Right lung (tissue), 5 donors: Measurements from ENCODE around the gene ITIH3. TPM values are rescaled to one million over a fixed set of nuclear protein-coding genes. Genes with fewer than 3 reads are reported as not detected.

Experiments
- DNase-seq, 2 donors: peaks; one replicate each; pipeline ENCODE4 v3.0.0-alpha.2; 2013
- polyA plus RNA-seq, 5 donors: library from polyadenylated mRNA; unstranded; fragments of 120-200 nt; gene quantifications; one replicate each; pipeline versions ENCODE4 v1.2.1 to v1.2.3, GENCODE V29; 2013; ENCODE audit warnings: inconsistent platforms in 1 of 5, low replicate concordance in 1 of 5; ENCODE audit not compliant: insufficient read length in 5 of 5, insufficient read depth in 1 of 5

ITIH3 gene
- polyA plus RNA-seq, 5 donors: 2.3 to 6.3 (median 3.8) TPM

DNA sequence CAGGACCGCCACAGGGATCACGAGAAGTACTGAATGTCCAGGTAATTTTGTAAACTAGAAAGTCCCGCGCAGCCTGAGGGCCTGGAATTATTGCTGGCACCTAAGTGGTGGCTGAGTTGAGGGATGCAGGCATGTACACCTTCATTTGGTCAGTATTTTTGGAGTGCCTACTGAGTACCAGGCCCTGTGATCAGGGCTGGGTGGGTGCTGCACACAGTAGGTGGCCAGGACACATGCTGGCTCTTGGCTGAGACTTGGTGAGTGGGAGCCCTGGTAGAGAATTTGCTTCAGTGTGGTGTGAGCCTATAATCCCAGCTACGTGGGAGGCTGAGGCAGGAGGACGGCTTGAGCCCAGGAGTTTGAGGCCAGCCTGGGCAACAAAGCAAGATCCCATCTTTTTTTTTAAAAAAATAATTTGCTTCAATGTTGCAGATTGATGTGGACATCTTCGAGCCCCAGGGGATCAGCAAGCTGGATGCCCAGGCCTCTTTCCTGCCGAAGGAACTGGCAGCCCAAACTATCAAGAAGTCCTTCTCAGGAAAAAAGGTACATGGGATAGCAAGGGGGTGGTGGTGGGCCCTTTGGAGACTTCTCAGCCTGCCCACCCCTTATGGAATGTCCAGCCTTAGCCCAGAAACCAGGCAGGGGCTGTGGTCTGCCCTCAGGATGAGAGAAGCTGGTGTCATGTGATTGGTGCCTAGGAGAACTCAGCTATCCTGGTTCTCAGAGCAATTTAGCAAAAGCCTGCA is 14.6 kb upstream of the ITIH3 start:
- no peak for DNase-seq

DNA sequence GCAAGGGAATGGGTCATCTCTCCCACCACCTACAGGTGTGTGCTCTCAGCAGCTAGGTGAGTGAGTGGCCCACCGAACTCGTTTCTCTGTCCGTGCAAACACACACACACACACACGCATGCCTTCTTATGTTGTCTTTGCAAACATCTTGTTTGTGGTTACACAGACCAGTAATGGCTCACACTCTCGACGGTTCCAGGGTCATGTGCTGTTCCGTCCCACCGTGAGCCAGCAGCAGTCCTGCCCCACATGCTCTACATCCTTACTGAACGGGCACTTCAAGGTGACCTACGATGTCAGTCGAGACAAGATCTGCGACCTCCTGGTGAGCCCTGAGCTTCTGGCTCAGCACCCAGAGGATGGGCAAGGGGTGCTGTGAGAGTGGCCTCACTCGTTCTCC is 12.9 kb upstream of the ITIH3 start:
- DNase-seq: no peak

- no peak for DNase-seq
Measured at GRCh38 chr3:52782412-52783210, 12.0 kb upstream of the ITIH3 start.

GRCh38 chr3:52783211-52783555 is 11.4 kb upstream of the ITIH3 start:
- no peak for DNase-seq

GRCh38 chr3:52784021-52784621 is 10.5 kb upstream of the ITIH3 start:
- no peak for DNase-seq

GRCh38 chr3:52784931-52785590 is 9.5 kb upstream of the ITIH3 start:
- no peak for DNase-seq

- DNase-seq: no peak
Measured at GRCh38 chr3:52786330-52787215, 8.0 kb upstream of the ITIH3 start.

DNA sequence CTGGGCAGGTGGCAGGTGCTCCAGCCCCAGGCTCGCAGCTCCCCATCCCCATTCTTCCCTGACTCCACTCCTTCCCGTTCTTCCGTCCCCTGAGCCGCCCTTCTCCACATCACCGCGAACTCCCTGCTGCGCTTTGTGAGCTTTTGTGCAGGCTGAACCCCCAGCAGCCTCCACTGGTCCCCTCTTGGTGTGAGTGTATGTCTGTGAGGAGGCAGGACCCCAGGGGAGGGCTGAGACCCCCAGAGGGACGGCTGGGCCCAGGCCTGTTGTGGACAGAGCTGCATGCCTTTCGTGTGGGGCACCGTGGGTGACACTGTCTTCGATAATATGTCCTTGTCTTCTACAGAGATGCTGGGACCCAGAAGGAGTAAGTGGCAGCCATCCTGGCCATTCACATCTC is 7.3 kb upstream of the ITIH3 start:
- DNase-seq: no peak

DNA sequence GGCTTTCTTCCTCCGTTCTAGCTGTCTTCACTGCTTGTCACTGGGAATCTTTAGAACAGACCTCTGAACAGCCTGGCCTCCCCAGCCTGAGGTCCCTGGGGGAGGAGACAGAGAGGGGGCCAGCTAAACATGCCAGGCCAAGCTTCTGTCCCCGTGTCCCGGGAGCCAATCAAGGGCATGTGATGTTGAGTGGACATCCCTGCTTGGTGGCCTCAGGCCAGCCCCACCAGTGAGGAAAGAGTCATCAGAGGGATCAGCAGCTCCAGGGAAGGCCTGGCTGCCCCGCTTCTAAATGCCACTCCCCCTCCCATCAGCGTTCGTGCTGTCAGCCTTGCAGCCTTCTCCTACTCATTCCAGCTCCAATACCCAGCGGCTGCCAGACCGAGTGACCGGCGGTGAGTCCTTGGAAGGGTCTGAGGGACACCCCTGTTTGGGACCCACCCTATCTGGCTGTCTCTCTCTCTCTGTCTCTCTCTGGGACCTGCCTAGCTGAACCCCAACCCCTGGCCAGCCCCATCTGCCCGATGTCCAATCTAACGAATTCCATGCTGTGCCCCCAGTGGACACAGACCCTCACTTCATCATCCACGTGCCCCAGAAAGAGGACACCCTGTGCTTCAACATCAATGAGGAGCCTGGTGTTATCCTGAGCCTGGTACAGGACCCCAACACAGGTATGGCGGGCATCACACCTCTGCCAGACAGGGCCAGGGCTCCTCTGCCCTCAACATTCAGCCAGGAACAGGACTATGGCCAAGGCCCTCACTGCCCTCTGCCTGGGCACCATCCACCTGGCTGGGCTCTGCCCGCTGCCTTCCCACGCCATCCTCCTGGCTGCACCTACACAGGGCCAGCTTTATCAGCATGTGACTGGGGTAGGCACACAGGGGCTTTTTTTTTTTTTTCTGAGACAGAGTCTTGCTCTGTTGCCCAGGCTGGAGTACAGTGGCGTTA is 6.6 kb upstream of the ITIH3 start:
- no peak for DNase-seq

DNA sequence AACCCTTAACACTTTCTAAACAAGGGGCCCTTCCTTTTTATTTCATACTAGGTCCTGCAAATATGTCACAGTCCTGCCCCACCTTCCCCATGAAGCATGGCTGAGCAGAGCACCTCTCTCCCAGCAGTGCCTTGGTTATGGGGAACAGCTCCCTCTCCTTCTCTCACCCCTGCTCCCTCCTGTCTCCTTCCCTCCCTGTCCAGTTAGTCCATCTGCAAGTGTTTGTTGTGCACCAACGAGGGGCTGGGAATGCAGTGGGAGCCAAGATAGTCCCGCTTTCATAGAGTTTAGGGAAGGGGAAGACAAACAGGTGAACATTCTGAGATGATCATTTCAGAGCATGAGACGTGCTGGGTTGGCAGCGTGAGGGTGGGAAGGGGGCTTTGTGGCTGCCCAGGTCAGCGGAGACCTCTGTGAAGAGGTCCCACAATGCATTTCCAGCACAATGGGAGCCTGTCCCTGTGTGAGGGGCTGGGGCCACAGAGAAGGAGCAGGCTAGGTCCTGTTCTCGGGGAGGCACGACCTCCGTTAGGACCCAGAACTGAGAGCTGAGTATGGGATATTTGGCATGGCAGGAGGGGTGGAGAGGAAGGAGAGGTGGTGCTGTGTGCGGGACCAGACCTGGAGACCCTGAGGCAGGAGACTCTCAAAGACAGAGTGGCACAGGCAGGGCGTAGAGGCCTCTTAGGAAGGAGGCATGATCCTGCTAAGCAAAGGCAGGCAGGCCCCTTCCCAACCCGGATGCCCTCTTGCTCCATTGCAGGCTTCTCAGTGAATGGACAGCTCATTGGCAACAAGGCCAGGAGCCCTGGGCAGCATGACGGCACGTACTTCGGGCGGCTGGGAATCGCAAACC is 5.5 kb upstream of the ITIH3 start:
- no peak for DNase-seq

DNA sequence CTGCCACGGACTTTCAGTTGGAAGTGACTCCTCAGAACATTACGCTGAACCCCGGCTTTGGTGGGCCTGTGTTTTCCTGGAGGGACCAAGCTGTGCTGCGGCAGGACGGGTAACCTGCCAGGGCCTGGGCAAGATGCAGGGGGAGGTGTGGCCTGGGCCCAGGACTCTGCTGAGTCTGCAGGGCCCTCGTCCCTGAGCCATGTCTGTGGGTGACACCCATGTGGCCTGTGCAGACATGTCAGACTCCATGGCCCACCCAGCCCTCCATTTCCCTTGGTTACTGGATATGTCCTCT is 4.9 kb upstream of the ITIH3 start:
- no peak for DNase-seq

- no peak for DNase-seq
Measured at GRCh38 chr3:52790337-52790736, 4.3 kb upstream of the ITIH3 start.

DNA sequence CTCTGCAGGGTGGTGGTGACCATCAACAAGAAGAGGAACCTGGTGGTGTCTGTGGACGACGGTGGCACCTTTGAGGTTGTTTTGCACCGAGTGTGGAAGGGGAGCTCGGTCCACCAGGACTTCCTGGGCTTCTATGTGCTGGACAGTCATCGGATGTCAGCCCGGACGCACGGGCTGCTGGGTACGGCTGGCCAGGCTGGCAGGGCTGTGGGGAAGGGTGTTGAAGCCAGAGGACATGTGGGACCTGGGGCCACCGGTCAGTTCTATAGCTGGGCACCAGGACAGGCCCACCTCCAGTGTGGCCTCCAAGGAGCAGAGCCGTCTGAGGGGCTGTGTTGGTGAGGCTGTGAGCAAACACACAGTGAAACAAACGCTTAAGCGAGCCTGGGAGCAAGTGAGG is 3.9 kb upstream of the ITIH3 start:
- no peak for DNase-seq

DNA sequence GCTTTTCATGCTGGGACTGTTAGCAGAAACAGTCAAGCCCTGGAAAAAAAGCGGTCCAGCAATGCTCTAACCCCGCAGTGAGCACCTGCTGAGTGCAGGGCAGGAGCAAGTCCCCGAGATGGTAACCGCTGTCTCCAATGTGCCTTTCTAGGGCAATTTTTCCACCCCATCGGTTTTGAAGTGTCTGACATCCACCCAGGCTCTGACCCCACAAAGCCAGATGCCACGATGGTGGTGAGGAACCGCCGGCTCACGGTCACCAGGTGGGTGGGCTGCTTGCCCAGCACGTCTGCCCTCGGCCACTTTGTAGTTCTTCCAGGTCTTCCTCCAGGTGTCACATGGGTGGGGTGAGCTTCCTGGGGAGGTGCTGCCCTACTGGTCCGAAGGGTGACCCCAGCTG is 3.2 kb upstream of the ITIH3 start:
- no peak for DNase-seq

GRCh38 chr3:52791928-52792327 is 2.7 kb upstream of the ITIH3 start:
- DNase-seq: no peak

GRCh38 chr3:52792413-52792812 is 2.2 kb upstream of the ITIH3 start:
- no peak for DNase-seq

GRCh38 chr3:52792961-52793695 is 1.5 kb upstream of the ITIH3 start:
- no peak for DNase-seq

DNA sequence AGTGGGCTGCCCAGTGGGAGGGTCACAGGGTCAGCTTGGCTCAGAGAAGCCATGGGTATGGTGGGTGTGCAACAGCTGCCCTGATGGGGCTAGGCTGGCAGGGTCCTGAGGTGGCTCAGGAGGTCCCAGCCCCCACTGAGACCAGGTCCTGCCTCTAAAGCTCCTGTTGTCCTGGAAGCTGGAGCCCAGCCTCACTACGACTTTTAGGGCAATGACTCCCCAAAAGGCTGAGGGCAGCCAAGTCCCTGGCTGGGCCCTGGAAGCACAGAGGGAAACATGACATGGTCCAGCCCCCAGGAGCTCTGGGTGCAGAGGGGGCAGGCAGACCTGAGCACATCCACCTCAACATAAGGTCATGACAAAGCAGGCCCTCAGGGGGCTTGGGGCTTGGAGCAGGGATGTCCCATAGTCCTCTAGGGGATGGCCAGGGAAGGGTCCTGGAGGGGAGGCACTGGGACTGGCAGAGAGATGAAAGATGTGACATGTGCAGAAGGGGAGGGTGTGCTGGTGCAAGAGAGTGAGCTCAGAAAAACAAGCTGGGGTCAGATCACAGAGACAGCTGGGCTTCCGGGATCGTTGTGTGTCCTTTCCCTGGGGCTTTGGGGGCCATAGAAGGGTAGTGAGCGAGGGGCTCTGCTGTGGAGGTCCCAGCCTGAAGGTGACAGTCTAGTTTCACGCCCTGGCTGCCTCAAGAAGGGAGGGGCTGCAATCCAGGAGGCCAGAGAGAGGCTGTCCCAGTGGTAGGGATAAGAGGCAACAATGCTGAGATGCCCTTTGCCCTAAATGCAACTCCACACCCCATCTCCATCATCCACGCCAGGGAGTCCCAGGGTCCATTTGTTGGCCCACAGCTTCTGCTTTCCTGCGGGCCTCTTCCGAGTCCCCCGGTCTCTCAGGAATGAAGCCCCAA is 639 bp upstream of the ITIH3 start:
- DNase-seq: no peak
